Breast epithelium (tissue), 3 donors: Measurements from ENCODE around the gene ST6GALNAC1.

ENCODE experiments used
- POLR2AphosphoS5 ChIP-seq, 3 donors: sonication (generic); formaldehyde crosslinking; IDR thresholded peaks; one replicate each; pipeline ENCODE4 v1.6.1; 2017; ENCODE audit warnings: antibody characterized with exemption in 3 of 3
- TF ChIP-seq, protein P1 (sequence below), 3 donors: fragments of 450-650 bp; IDR thresholded peaks; one replicate each; pipeline ENCODE4 v1.5.1; 2016 to 2017; ENCODE audit warnings: antibody characterized with exemption in 3 of 3, mild to moderate bottlenecking in 3 of 3, moderate library complexity in 3 of 3

DNA sequence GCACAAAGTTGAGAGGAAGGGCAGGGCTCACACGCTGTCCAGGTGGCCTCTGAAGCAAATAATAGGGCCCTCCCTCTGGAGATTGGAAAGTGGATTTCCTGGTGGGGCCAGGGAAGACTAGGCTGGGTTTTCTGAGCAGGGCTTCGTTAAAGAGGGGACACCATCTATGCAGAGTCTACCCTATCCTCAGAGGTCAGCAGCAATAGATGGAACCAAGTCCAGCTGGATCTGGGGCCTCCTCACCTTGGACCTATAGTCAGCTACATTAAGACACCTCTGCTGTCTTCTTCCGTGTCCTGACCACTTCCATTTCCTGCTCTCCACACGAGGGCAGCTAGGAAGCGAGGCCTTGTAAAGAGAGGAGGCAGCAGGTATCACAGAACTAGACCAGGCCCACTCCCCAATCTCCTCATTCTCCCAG, 14.7 kb upstream of the ST6GALNAC1 start:
- TF ChIP-seq, protein P1, sequence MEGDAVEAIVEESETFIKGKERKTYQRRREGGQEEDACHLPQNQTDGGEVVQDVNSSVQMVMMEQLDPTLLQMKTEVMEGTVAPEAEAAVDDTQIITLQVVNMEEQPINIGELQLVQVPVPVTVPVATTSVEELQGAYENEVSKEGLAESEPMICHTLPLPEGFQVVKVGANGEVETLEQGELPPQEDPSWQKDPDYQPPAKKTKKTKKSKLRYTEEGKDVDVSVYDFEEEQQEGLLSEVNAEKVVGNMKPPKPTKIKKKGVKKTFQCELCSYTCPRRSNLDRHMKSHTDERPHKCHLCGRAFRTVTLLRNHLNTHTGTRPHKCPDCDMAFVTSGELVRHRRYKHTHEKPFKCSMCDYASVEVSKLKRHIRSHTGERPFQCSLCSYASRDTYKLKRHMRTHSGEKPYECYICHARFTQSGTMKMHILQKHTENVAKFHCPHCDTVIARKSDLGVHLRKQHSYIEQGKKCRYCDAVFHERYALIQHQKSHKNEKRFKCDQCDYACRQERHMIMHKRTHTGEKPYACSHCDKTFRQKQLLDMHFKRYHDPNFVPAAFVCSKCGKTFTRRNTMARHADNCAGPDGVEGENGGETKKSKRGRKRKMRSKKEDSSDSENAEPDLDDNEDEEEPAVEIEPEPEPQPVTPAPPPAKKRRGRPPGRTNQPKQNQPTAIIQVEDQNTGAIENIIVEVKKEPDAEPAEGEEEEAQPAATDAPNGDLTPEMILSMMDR (IDR thresholded peaks at IDR 0.05): no peak
- TF ChIP-seq POLR2AphosphoS5 (IDR thresholded peaks at IDR 0.05): no peak
